Tibial nerve (tissue), 4 donors: ENCODE data around the gene PDE6G. TPM values are rescaled to one million over a fixed set of nuclear protein-coding genes. Genes with fewer than 3 reads are reported as not detected.
"Not testable (repeated sequence)": the region's sequence is repeated elsewhere in the genome, so short reads cannot be mapped to it uniquely, and the experiment has no call there.

Experiments used
- DNase-seq, 2 donors: peaks; one replicate each; pipeline ENCODE4 v3.0.0-alpha.2; 2019; ENCODE audit warnings: low spot score in 2 of 2
- H3K27ac ChIP-seq, 4 donors: fragments of 200-600 bp; sonication (generic) in 3 of 4; one replicate each; pipeline ENCODE4 v1.5.1; 2017 to 2019; ENCODE audit warnings: mild to moderate bottlenecking in 1 of 4
- H3K27me3 ChIP-seq, 2 donors: fragments of 200-600 bp; sonication (generic) in 1 of 2; one replicate each; pipeline versions ENCODE4 v1.5.1 to v1.6.0; 2017 to 2019
- H3K36me3 ChIP-seq, 3 donors: fragments of 200-600 bp; sonication (generic); one replicate each; pipeline ENCODE4 v1.5.1; 2018 to 2019
- H3K4me1 ChIP-seq, 4 donors: fragments of 200-600 bp; sonication (generic) in 3 of 4; one replicate each; pipeline ENCODE4 v1.5.1; 2017 to 2019
- H3K4me3 ChIP-seq, 4 donors: fragments of 200-600 bp; sonication (generic) in 3 of 4; one replicate each; pipeline ENCODE4 v1.5.1; 2017 to 2019; ENCODE audit warnings: mild to moderate bottlenecking in 1 of 4, moderate library complexity in 1 of 4
- H3K9me3 ChIP-seq, 4 donors: fragments of 200-600 bp; sonication (generic) in 3 of 4; one replicate each; pipeline ENCODE4 v1.5.1; 2017 to 2019
- EP300 ChIP-seq, 2 donors: sonication (generic); formaldehyde crosslinking; IDR thresholded peaks; one replicate each; pipeline ENCODE4 v1.6.1; 2017; ENCODE audit warnings: antibody characterized with exemption in 2 of 2, mild to moderate bottlenecking in 1 of 2
- POLR2A ChIP-seq, 2 donors: fragments of 450-650 bp; IDR thresholded peaks; one replicate each; pipeline ENCODE4 v1.6.1; 2017; ENCODE audit warnings: antibody characterized with exemption in 2 of 2, mild to moderate bottlenecking in 2 of 2, moderate library complexity in 2 of 2
- WGBS, 2 donors: methylation state at CpG; one replicate each; pipeline ENCODE4 v1.1.5; 2018; 5-methylcytosine and 5-hydroxymethylcytosine counted together
- total RNA-seq, 4 donors: library from RNA; depleted of rRNA; stranded (reverse); fragments of >200 nt; gene quantifications; one replicate each; pipeline ENCODE4 v1.1.0, GENCODE V29; 2016
- TF ChIP-seq, protein P1 (sequence below), 5 experiments: fragments of 200-600 bp in 3 of 5; fragments of 450-650 bp in 2 of 5; sonication (generic) in 3 of 5; IDR thresholded peaks; one replicate each; pipeline ENCODE4 v1.5.1; 2016 to 2019; ENCODE audit warnings: antibody characterized with exemption in 5 of 5, mild to moderate bottlenecking in 3 of 5, moderate library complexity in 2 of 5

PDE6G gene
- total RNA-seq, 4 donors from 2014 or later = not detected

DNA sequence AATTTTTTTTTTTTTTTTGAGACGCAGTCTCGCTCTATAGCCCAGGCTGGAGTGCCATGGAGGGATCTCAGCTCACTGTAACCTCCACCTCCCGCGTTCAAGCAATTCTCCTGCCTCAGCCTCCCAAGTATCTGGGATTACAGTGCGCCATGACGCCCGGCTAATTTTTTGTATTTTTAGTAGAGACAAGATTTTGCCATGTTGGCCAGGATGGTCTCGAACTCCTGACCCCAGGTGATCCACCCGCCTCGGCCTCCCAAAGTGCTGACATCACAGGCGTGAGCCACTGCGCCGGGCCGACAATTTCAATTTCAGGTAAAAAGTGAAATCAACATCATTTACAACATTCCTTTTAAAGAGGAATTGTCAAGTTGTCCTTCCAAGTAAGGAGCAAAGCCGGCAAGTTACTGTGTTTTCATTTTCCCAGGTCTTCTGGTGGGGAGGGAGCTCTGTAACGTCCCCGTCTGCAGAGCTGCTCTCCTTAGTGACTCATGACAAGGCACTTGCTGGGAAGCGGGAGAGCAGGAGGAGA is 20.3 kb downstream of the PDE6G start:
- Histone ChIP-seq H3K27ac (peak overlapping the region; percentile 10 to 92 (median 88)), H3K4me1 (peaks cover 0 to 46% (median 24%) of the 10 kb centered on the region in 4 donors), H3K27me3 (no peaks in the 10 kb centered on the region), H3K9me3 (no peaks in the 10 kb centered on the region), H3K36me3 (peaks cover 0 to 11% (median 0%) of the 10 kb centered on the region in 3 donors), H3K4me3 (peak overlapping the region; percentile 56 to 99 (median 86))
- TF ChIP-seq EP300 (IDR thresholded peaks at IDR 0.05) = no peak
- no peak for TF ChIP-seq POLR2A (IDR thresholded peaks at IDR 0.05)
- TF ChIP-seq, protein P1, sequence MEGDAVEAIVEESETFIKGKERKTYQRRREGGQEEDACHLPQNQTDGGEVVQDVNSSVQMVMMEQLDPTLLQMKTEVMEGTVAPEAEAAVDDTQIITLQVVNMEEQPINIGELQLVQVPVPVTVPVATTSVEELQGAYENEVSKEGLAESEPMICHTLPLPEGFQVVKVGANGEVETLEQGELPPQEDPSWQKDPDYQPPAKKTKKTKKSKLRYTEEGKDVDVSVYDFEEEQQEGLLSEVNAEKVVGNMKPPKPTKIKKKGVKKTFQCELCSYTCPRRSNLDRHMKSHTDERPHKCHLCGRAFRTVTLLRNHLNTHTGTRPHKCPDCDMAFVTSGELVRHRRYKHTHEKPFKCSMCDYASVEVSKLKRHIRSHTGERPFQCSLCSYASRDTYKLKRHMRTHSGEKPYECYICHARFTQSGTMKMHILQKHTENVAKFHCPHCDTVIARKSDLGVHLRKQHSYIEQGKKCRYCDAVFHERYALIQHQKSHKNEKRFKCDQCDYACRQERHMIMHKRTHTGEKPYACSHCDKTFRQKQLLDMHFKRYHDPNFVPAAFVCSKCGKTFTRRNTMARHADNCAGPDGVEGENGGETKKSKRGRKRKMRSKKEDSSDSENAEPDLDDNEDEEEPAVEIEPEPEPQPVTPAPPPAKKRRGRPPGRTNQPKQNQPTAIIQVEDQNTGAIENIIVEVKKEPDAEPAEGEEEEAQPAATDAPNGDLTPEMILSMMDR (IDR thresholded peaks at IDR 0.05) = no peak
- DNase-seq = no peak
- 39 to 45% methylated on average over 18 of the region's 18 CpGs for WGBS, 2 donors

DNA sequence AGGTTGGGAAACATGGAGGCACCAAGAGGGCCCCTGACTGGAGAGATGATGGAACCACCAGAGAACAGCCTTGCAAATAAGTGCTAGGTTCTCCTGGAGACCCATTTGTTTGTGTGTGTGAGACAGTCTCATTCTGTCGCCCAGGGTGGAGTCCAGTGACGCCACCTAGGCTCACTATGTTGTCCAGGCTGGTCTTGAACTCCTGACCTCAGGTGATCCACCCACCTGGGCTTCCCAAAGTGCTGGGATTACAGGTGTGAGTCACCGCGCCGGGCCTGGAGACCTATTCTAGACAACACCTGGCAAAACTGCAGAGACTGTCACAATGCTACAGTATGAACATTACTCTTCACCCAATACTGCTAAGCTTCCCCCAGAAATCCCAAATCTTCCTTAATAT is 20.9 kb downstream of the PDE6G start:
- 72 to 87% methylated on average over 5 of the region's 5 CpGs for WGBS, 2 donors
- H3K27me3 ChIP-seq = no peaks in the 10 kb centered on the region
- no peaks in the 10 kb centered on the region for H3K9me3 ChIP-seq
- no peak for TF ChIP-seq EP300 (IDR thresholded peaks at IDR 0.05)
- H3K4me1 ChIP-seq = peaks cover 0 to 46% (median 24%) of the 10 kb centered on the region in 4 donors
- DNase-seq = no peak
- H3K36me3 ChIP-seq = peaks cover 0 to 5% (median 0%) of the 10 kb centered on the region in 3 donors
- H3K4me3 ChIP-seq = peak overlapping the region in 2 of 4 donors; percentile 78 to 99
- H3K27ac ChIP-seq = no peak overlapping the region

DNA sequence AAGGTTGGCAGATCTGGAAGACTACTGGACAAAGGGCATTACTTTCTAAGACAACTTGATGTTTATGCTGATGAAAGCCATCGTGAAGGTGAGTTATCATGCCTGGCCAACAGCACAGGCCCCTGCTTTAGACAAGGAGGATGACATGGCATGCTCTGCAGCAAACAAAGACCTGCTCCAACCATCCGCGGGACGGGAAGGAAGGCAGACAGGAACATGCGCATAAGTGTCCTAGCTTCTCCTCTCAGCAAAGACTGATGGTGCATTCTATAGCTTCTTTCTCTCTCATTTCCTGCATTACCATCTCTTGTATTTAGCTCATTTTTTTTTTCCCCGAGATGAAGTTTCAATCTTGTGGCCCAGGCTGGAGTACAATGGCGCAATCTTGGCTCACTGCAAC is 24.9 kb downstream of the PDE6G start:
- WGBS, 2 donors = 78 to 90% methylated on average over 7 of the region's 7 CpGs
- no peaks in the 10 kb centered on the region for H3K27me3 ChIP-seq
- H3K4me1 ChIP-seq = peaks cover 0 to 39% (median 21%) of the 10 kb centered on the region in 4 donors
- H3K27ac ChIP-seq = no peak overlapping the region
- DNase-seq = no peak
- peaks cover 4 to 34% (median 14%) of the 10 kb centered on the region in 3 donors for H3K36me3 ChIP-seq
- no peak overlapping the region for H3K4me3 ChIP-seq
- no peaks in the 10 kb centered on the region for H3K9me3 ChIP-seq
- TF ChIP-seq POLR2A (IDR thresholded peaks at IDR 0.05) = no peak
- TF ChIP-seq, protein P1 (IDR thresholded peaks at IDR 0.05) = no peak
- TF ChIP-seq EP300 (IDR thresholded peaks at IDR 0.05) = no peak

DNA sequence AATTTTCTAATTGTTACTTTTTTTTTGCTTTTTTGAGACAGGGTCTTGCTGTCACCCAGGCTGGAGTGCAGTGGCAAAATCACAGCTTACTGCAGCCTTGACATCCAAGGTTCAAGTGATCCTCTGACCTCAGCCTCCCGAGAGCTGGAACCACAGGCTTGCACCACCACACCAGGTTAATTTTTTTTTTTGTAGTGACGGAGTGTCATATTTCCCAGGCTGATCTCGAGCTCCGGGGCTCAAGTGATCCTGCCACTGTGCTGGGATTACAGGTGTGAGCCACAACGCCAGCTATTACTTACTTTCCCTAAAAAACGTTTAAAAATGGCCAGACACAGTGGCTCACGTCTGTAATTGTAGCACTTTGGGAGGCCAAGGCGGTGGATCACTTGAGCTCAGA is 26.1 kb downstream of the PDE6G start:
- H3K36me3 ChIP-seq = peaks cover 8 to 46% (median 21%) of the 10 kb centered on the region in 3 donors
- TF ChIP-seq, protein P1 (IDR thresholded peaks at IDR 0.05) = no peak
- no peak for TF ChIP-seq POLR2A (IDR thresholded peaks at IDR 0.05)
- TF ChIP-seq EP300 (IDR thresholded peaks at IDR 0.05) = no peak
- 84 to 87% methylated on average over 8 of the region's 8 CpGs for WGBS, 2 donors

DNA sequence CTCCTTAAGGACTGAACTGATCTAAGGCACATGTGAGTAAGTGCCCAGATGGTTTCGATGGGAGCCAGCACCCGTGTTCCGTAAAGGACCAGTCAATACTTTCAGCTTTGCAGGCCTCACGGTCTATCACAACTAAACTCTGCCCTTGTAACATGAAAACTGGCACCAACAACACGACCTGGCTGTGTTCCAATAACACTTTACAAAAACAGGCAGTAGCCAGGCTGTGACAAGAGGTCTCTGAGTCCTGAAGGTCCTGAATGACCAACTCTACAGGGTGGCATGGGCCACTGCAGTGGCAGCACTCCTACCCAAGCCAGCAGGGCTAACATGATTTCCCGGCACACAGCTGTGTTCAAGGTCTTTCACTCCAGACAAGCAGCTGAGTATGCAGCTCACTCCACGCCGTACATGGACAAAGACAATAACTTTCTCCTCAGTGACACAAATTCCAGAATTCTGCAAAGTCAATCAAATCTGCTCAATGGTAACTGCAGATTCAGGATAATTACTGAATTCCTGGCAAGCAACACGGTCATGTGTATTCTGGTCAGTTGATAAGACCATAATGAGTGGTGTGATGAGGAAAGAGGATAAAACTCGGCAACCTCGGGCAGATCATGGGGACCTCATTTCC is 34.7 kb downstream of the PDE6G start:
- no peak overlapping the region for H3K4me3 ChIP-seq
- DNase-seq = no peak
- TF ChIP-seq, protein P1 (IDR thresholded peaks at IDR 0.05) = no peak
- TF ChIP-seq EP300 (IDR thresholded peaks at IDR 0.05) = no peak
- no peak for TF ChIP-seq POLR2A (IDR thresholded peaks at IDR 0.05)
- H3K27me3 ChIP-seq = no peaks in the 10 kb centered on the region
- peaks cover 0 to 7% (median 0%) of the 10 kb centered on the region in 4 donors for H3K9me3 ChIP-seq
- peaks cover 4 to 93% (median 33%) of the 10 kb centered on the region in 3 donors for H3K36me3 ChIP-seq
- H3K27ac ChIP-seq = peak overlapping the region in 1 of 4 donors; percentile 32
- WGBS, 2 donors = 63 to 72% methylated on average over 11 of the region's 11 CpGs
- peaks cover 0 to 7% (median 0%) of the 10 kb centered on the region in 4 donors for H3K4me1 ChIP-seq

More for the DNA sequence above, 26.1 kb downstream of the PDE6G start:
- H3K4me3 ChIP-seq = no peak overlapping the region
- H3K27me3 ChIP-seq = no peaks in the 10 kb centered on the region
- H3K9me3 ChIP-seq = peaks cover 0 to 3% (median 0%) of the 10 kb centered on the region in 4 donors
- DNase-seq = no peak
- H3K27ac ChIP-seq = no peak overlapping the region
- H3K4me1 ChIP-seq = peaks cover 0 to 29% (median 11%) of the 10 kb centered on the region in 4 donors

DNA sequence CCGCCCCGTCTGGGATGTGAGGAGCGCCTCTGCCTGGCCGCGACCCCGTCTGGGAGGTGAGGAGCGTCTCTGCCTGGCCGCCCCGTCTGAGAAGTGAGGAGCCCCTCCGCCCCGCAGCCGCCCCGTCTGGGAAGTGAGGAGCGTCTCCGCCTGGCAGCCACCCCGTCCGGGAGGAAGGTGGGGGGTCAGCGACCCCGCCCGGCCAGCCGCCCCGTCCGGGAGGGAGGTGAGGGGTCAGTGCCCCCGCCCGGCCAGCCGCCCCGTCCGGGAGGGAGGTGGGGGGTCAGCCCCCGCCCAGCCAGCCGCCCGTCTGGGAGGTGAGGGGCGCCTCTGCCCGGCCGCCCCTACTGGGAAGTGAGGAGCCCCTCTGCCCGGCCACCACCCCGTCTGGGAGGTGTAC is 38.0 kb downstream of the PDE6G start:
- peaks cover 0 to 73% (median 17%) of the 10 kb centered on the region in 3 donors for H3K36me3 ChIP-seq

More for the DNA sequence above, 38.0 kb downstream of the PDE6G start:
- H3K4me1 ChIP-seq = peaks cover 0 to 31% (median 6%) of the 10 kb centered on the region in 4 donors
- WGBS, 2 donors = 100% methylated on average over 2 of the region's 36 CpGs; no CpG with 5 or more reads in 1 of the 2 donors
- not testable (repeated sequence) for H3K9me3 ChIP-seq, H3K27ac ChIP-seq, H3K27me3 ChIP-seq, H3K4me3 ChIP-seq, DNase-seq
